HuH-7.5 (cell line): ENCODE data around the gene RTTN.

ENCODE experiments used
- DNase-seq: peaks from one replicate; pipeline ENCODE4 v3.0.0; 2011; ENCODE audit warnings: low spot score

RTTN gene

DNA sequence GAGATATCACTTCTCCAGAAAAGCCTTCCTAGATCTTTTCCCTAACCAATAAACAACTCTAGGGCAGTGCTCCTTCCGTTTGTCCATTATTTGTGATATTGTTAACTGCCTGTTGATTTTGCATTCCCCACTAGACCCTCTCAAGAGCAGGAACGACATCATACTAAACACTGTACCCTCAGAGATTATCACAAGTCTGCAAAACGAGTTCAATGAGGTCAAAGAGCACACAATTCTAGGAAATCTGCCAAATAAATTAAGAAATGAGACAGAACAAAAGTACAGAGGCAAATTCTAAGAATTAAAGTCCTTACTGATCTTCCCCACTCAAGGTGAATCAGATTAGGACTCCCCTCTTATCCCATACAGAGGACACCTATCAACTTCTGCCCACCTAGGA, 7.6 kb downstream of the RTTN start:
- DNase-seq: no peak

DNA sequence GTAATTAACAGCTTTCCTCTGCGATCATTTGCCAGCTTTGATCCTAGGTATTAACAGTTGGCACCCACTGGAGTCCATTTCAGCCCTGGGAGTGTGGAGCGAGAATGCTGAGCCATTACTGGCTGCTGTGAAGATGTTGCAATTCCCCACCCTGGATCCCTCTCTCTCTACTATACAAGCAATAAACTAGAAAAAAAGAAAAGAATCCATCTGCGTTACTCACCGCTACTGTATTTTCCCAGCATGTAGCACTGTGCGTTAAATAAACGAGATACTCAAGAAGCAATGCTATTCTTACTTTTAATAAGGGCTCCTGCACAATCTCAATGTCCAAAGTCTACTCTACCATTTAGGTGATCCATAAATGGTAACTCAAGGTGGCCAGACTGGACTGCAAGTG, 8.5 kb downstream of the RTTN start:
- DNase-seq: no peak

DNA sequence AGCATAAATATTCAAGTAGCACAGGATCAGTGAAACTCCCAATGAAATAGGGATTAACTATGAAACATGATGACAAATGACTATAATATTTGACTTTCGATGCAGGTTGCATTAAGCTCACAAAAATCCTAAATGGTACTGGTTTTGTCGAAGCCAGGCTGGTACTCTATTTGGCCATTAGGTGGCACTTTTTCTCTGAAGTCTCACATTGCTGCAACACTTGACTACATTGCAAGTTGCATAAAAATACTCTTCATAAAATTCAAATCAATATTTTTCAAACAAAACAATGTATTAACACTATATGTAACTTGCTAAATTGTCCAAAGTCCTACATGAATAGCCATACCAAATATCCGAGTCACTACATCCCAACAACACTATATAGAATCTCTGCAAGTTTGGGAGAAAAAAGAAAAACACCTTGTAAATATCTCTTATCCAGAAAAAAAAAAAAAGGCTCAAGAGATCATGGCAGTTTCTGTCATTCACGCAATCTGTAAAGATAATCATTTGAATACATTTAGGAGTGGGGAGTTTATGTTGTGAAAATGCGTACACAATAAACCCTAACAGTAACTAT, 9.5 kb downstream of the RTTN start:
- DNase-seq: no peak

DNA sequence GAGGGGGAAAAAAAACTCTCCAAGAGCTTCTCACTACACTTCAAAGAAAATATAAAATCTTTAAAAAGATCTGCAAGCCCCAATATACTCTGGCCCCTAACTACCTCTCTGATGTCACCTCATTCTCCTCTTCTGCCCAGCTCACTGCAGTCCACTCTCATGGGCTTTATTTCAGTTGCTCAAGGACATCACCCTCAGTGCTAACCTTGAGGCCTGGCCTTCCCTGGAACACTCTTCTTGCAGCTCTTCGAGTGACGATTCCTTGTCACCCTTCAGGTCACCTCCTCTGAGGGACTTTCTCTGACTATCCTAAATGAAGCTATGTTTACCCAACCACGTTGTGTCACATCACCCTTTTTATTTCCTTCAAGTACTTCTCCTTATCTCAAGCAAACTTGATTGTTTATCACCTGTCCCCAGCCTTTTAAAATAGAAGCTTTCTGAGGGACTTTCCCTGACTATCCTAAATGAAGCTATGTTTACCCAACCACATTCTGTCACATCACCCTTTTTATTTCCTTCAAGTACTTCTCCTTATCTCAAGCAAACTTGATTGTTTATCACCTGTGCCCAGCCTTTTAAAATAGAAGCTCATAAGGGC, 10.4 kb downstream of the RTTN start:
- no peak for DNase-seq

DNA sequence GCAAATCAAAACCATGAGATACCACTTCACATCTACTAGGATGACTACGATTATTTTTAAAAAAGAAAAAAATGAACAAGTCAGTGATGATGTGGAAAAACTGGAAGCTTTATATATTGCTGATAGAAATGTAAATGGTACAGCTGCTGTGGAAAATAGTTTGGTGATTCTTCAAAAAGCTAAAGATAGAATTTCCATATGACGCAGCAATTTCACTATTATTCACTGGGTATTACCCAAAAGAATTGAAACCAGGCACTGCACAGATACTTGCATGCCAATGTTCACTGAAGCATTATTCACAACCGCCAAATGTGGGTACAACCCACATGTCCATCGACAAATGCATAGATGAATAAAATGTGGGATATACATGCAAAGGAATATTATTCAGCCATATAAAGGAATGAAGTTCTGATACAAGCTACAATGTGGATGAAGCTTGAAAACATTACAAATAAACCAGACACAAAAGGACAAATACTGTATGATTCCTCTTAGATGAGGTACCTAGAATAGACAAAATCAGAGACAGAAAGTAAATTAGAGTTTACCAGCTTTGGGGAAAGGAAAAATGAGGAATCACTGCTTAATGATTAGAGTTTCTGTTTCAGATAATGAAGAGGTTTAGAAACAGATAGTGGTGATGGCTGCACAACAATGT, 11.1 kb downstream of the RTTN start:
- DNase-seq: no peak

DNA sequence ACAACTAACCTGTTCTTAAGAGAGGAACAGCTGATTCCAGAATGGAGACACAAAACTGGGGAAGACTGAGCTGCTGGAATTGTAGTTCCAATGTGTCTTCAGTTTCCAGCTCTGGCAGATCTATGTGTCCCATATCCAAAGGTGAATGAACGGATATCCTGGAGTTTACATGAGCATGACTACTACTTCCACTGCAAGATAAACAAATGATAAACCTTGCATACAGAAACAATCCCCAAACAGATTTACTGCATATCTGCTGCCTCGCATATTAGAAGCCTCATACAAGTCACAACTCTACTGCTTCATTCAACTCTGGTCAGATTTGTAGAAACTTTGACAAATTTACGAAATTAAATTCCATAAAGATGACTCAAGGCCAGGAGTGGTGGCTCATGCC, 15.0 kb downstream of the RTTN start:
- no peak for DNase-seq

DNA sequence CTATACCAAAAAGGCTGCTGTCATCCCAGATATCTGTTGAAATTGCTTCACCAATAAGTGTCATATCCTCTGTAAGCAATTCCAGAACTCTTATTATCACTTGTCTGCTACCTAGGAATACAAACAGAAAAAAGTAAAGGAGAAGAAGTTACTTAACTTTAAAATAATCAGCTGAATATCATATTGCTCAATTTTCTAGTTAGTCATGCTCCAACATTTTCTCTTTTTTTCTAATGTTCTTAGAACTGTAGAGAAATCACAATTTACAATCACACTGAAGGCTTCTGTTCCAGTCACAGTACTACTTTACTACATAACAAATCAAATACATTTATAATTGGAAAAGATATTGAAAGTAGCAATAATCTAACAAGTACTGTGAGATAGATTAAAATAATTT, 17.4 kb downstream of the RTTN start:
- DNase-seq: no peak

DNA sequence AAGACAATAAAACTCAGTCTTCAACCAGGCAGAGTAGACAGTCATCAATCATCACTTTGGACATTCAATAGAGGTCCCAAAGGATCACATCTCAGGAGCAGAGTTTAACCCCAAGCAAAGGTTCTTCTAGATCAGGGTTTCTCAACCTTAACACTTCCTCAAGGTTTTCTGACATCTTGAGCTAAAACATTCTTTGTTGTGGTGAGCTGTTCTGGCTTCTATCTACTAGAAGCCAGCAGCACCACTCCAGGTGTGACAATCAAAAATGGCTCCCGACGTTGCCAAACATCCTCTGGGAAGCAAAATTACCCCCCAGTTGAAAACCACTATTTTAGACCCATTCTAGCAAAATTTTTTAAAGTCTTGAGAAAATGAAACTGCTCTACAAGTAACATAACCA, 22.0 kb downstream of the RTTN start:
- no peak for DNase-seq

DNA sequence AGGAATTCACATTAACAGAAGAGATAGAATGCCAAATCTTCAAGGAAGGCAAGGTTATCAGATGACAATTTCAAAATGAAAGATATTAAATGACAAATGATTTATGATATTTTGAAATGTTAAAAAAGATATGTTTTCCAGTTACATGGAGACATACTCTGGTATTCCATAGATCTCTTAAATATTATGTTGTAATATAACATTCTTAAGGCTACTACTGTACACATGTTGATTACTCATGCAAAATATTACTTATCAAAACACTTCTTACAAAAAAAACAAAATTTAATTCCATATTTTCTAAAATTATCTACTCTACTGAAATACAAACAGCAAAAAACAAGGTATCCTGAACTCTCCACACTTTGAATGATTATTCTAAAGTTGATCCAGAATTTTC, 22.9 kb downstream of the RTTN start:
- DNase-seq: no peak

DNA sequence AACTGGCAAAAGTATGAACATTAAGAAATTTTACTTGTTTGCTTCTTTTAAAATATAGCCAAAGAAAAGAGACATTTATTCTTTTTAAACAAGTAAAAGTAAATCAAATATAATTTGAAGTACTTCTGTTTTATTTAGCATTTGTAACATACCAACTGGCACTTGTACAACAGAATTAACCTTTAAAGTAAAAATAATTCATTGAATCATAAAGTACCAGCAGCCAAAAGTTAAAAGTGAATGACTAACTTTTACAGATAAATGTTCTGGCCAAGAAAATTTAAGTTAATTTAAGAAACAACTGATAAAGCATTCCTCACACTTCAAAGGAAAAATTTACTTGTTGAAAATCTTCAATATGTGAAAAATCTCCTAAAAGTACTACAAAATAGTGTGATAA, 23.8 kb downstream of the RTTN start:
- no peak for DNase-seq

DNA sequence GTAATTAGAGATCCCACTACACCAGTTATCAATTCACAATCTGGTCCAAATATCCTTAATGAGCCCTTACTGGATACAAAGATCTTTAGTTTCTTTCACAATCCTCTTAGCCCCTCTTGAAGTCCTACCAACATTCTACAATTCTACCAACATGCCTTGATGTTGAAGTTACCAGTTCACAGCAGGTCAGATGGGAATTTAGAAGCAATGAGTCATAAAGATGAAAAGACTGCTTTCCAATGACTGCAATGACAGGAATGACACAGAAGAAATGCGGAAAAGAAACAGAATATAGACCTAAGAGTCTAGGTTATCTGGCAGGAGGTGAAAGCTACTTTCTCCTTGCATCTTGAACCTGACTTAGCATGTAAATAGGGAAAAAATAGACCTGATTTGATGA, 24.5 kb downstream of the RTTN start:
- DNase-seq: no peak

DNA sequence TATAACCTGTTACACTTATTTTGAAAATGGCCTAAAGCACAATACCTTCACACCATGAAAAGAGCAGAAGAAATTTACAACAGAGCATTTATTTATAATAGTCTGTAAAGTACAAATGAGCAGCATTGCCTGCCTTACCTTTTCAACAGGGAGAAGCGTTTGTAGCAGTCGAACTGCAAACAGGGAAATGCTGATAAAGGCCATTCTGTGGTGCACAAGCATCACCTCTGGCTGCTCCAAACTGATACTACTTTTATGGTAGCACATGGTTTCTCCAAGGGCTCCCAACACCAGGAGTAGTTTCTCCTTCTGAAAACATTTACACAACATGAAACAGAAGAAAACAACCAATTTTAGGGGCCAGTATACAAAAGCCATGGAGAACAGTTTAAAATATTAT, 28.9 kb downstream of the RTTN start:
- DNase-seq: no peak

DNA sequence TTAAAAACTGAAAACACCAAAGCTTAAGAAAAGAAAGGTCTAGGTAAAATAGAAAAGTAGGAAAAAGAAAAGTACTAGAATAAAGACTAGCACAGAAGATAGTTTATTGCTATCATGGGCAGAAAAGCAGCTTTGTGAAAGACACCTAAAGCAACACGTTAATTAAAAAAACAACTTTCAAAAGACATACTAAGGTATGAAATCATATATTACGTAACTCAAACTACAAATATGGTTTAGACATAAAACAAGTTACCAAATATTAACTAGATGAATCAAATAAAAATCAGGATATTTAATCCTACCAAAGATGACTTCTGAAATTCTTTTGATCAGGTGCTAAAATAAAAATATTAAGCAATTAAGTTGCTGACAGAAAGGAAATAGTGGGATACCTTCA, 30.3 kb downstream of the RTTN start:
- DNase-seq: no peak

DNA sequence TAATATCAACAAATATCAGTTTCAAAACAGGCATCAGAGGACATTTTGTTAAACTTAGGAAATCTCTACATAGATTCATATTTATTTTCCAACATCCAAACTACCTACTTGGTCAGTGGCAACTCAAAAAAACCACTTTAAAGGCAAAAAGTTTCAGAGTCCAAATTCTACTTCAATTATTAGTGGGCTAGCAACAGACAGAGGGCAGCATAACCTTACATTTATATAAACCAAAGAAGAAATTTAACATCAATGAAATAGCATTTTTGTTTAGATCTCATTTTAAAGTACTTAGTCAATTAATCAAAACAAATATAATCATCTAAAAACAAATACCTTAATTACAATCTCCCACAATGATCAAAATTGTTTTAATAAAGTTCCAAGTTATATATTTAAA, 33.3 kb downstream of the RTTN start:
- DNase-seq: no peak

DNA sequence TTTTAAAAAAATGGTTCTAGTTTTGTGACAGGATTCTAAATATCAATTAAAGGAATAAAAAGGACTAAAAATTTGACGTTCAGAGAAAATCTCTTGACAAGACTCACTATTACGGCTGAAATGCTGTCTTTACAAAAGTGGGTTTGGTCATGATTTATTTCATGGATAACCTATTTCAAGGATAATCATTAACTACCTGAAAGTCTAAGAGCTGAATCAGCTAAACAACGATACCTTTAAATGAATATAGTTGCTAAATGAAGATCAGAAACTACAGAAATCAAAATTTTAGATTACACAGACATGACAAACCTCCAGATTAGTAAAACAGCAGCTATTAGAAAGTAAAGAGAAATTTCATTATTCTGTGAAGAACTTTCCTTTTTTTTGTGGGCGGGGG, 35.7 kb downstream of the RTTN start:
- DNase-seq: no peak

DNA sequence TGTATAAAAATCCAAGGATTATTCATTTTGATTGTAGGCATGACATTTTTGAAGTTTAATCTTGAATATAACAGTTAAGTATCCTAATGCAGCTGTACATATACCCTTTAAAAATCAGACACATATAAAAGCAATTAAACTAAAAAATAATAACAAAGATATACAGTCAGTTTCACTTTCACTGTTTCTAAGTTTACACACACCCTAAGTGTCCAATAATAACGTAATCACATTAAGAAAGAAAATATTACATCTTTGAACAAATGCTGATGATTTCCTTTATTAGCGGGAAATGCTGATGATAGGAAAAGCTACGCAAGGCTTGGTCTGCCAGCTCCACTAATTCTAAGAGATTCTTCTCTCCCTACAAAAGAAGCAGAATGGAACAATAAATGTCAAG, 38.8 kb downstream of the RTTN start:
- no peak for DNase-seq

DNA sequence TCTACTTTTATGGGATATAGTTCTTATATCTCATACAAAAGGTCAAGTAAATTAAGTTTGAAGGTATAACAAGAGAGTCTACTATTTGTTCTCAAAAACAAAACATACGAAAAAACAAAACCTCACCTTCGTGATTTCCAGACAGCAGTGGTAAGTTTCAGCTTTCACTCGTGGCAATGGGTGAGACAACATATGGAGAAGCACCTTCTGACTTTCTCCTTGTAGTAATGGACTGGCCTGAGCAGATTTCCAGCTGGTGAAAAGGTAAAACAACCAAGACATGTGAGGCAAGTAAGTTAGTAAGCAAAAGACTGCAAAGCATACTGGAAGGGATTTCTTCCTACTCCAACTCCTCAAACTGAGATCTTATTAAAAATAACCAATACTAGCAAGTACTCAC, 39.6 kb downstream of the RTTN start:
- DNase-seq: no peak

DNA sequence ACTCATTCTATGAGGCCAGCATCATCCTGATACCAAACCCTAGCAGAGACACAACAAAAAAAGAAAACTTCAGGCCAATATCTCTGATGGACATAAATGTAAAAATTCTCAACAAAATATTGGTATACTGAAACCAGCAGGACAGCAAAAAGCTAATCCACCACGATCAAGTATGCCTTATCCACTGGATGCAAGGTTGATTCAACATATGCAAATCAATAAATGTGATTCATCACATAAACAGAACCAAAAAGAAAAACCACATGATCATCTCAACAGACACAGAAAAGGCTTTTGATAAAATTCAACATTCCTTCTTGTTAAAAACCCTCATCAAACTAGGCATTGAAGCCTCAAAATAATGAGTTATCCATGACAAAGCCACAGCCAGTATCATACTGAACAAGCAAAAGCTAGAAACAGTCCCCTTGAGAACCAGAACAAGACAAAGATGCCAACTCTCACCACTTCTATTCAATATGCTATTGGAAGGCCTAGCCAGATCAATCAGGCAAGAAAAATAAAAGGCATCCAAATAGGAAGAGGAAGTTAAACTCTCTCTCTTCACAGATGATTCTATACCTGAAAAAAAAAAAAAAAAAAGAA, 45.3 kb downstream of the RTTN start:
- DNase-seq: no peak

DNA sequence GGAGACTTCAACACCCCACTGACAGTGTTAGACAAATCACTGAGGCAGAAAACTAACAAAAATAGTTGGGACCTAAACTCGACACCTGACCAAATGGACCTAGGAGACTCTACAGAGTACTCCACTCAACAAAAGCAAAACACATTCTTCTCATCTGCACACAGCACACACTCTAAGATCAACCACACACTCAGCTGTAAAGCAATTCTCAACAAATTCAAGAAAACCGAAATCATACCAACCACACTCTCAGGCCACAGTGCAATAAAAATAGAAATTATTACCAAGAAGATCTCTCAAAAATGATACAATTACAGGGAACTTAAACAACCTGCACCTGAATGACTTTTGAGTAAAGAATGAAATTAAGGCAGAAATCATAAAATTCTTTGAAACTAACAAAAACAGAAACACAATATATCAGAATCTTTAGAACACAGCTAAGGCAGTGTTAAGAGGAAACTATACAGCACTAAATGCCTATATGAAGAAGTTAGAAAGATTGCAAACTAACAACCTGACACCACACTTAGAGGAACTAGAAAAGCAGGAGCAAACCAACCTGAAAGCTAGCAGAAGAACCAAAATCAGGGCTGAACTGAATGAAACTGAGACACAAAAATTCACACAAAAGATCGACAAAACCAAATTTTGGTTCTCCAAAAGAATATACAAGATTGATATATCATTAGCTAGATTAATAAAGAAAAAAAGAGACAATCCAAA, 46.3 kb downstream of the RTTN start:
- DNase-seq: no peak

DNA sequence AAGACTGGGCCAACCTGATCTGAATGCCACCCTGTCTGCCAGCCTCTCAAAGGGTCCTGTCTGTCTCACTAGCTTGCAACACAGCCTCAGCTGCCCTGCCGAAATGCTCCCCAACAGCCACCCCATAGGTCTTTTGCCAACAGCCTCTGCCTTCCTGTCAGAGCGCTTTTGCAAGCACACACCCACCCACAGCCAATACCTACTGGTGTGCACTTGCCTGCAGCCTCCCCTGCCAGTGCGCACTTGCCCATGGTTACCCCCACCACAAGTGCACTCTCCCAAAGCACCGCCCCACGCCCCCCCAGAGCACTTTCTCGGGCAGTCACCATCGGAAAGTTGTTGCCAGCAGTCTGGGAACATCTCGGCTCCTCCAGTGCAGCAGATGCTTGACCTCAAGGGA, 48.6 kb downstream of the RTTN start:
- no peak for DNase-seq

DNA sequence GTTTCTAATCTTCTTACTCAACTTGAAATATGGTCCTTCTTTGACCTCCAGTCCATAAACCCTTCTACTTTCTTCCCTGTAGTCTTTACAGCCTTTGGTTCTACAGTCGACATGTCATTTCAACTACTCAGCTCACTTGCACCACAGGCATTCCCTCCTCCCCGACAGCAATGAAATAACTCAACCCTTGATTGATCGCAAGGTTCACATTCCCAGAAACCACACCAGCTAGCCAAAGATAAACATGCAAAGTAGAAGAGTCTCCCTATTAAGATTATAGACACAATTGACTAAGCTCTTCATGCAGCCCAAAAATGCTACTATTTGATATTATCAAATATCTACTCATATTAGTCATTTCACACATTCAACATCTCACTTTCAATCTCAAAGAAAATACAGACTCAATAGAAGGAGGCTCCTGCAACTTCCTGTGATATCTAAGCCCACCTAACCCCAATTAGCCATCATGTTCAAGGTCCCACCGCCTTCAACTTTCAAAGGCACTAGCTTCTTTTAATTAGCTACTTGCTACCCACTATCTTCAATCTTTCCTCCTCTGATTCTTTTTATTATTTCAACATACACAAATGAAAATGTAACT, 50.8 kb downstream of the RTTN start:
- DNase-seq: no peak

DNA sequence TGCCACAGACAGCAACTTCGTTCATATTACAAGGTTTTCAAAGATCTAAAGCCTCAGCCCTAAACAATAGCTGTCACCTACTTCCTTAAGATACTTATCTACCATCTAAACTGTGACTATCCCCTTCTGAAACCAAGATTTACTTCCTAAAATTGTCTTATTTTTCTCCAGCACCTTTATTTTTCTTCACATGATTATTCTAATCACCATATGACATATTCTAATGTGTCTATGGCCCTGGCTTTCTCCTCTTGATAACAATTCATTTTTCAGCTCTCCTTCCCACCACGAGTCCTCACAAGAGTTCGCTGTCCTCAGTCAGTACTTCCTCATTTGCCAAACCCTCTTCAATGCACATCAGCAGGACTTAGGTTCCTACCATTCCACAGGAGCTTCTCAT, 53.9 kb downstream of the RTTN start:
- no peak for DNase-seq
